Peyer's patch (tissue), 4 donors: ENCODE data around the gene FNBP1L.

Experiments
- POLR2A ChIP-seq, 2 donors: fragments of 450-650 bp; IDR thresholded peaks; one replicate each; pipeline ENCODE4 v1.5.1; 2017; ENCODE audit warnings: antibody characterized with exemption in 2 of 2, mild to moderate bottlenecking in 2 of 2, moderate library complexity in 2 of 2
- TF ChIP-seq, protein P1 (sequence below), 6 experiments: fragments of 450-650 bp in 4 of 6; fragments of 200-600 bp in 2 of 6; sonication (generic) in 1 of 6; IDR thresholded peaks; one replicate each; pipeline ENCODE4 v1.5.1; 2017 to 2019; ENCODE audit warnings: antibody characterized with exemption in 6 of 6, mild to moderate bottlenecking in 3 of 6, moderate library complexity in 1 of 6

DNA sequence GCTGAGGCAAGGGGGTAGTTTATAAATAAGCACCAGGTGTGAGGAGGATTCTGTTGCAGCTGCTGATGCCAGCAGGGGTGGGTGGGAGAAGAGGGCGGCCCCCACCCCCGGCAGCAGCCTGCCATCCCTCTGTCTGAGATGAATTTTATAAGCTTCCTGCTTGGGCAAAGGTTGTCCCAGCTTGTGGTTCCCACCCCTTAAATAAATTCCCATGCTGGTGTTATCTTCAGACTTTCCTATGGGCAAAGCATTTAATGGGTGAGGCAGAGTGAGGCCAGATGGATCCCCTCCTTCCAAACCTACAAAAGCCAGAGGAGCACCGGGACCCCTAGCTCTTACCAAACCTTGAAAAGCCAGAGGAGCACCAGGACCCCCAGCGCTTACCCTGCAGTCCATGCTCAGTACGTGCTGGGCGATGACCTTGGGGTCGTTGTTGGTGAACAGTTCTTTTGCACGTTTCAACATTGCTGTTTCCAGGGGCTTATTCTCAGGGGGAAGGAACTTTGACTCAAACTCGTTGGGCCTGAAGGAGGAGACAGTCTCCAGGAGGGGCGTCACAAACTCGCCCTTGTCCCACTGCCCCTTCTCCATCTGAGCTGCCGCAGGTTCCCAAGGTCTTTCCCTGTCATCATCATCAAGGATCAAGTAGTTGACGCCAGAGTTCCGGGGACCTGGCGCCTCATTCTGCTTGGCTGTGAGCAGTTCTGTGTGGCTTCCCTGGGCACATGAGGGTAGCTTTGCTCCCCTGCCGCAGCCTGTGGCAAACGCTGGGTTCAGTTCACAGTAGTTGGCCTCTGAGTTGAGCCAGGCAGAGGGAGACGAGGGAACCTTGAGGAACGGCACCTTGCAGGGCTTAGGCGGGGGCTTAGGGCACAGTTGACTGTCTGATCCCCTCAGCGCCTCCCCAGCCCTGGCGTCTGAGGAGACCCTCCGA lies 134.3 kb downstream of the FNBP1L start:
- TF ChIP-seq, protein P1, sequence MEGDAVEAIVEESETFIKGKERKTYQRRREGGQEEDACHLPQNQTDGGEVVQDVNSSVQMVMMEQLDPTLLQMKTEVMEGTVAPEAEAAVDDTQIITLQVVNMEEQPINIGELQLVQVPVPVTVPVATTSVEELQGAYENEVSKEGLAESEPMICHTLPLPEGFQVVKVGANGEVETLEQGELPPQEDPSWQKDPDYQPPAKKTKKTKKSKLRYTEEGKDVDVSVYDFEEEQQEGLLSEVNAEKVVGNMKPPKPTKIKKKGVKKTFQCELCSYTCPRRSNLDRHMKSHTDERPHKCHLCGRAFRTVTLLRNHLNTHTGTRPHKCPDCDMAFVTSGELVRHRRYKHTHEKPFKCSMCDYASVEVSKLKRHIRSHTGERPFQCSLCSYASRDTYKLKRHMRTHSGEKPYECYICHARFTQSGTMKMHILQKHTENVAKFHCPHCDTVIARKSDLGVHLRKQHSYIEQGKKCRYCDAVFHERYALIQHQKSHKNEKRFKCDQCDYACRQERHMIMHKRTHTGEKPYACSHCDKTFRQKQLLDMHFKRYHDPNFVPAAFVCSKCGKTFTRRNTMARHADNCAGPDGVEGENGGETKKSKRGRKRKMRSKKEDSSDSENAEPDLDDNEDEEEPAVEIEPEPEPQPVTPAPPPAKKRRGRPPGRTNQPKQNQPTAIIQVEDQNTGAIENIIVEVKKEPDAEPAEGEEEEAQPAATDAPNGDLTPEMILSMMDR (IDR thresholded peaks at IDR 0.05): no peak
- TF ChIP-seq POLR2A (IDR thresholded peaks at IDR 0.05): peak; percentile 77 to 87
